Measurements from ENCODE around the gene TBRG4. TPM values are rescaled to one million over a fixed set of nuclear protein-coding genes. Genes with fewer than 3 reads are reported as not detected.

TBRG4 gene
- total and polyA plus RNA-seq, 2 donors (not counting 3 experiments of a cell fraction or from before 2014, with no cell fraction given): 43.7 to 56.7 TPM

- Histone ChIP-seq H3K4me1 (ENCODE audit: control insufficient read depth, extremely low read depth, insufficient read depth, low read length) (peaks cover 8% of the 10 kb centered on the region), H4K20me1 (replicated peaks; ENCODE audit: control insufficient read depth, extremely low read depth, insufficient read depth, low read length) (no peaks in the 10 kb centered on the region), H3K27ac (ENCODE audit: insufficient read depth, low read depth, low read length) (no peak overlapping the region), H3K4me2 (ENCODE audit: insufficient read depth, low read length) (no peak overlapping the region), H3K9me3 (replicated peaks; ENCODE audit: control insufficient read depth, insufficient read depth, low read length) (no peaks in the 10 kb centered on the region), H3K4me3 (replicated peaks in 1 of 3; ENCODE audit: insufficient read depth in 1 of 3, low read depth in 1 of 3, low read length in 3 of 3) (no peak overlapping the region), H3K9ac (replicated peaks; ENCODE audit: extremely low read depth, insufficient read depth, low read length) (no peak overlapping the region), H3K9me1 (replicated peaks; ENCODE audit: control insufficient read depth, extremely low read depth, insufficient read depth, low read length) (no peaks in the 10 kb centered on the region), H3K36me3 (ENCODE audit: control insufficient read depth in 2 of 2, extremely low read depth in 1 of 2, insufficient read depth in 2 of 2, low read length in 2 of 2) (peaks cover 17 to 55% of the 10 kb centered on the region in 2 experiments), H2AFZ (ENCODE audit: low read depth, low read length) (no peak overlapping the region), H3K27me3 (ENCODE audit: control insufficient read depth in 2 of 2, insufficient read depth in 2 of 2, low read length in 2 of 2) (no peaks in the 10 kb centered on the region), H3K79me2 (ENCODE audit: control insufficient read depth, insufficient read depth, low read length) (peaks cover 40% of the 10 kb centered on the region)
- dilution Hi-C loops (cut with MboI; ENCODE audit: extremely low pct_ligation_motif_present, low sequenced_read_pairs): no loop called here
- ChIA-PET CTCF (no interaction called here), POLR2A (no interaction called here)
- no peak for FAIRE-seq
- intact Hi-C loops (cut with micrococcal nuclease): no loop called here
- DNase-seq (ENCODE audit: low read depth, low spot score): no peak
- TF ChIP-seq FOS (IDR thresholded peaks at IDR 0.05; ENCODE audit: borderline replicate concordance, insufficient read depth, low read length): no peak
- TF ChIP-seq POLR2AphosphoS5 (IDR thresholded peaks at IDR 0.05; ENCODE audit: insufficient read depth, low read depth, low read length): no peak
- no peak for TF ChIP-seq GATA2 (IDR thresholded peaks at IDR 0.05; ENCODE audit: insufficient read depth, insufficient read length, low read depth, low read length)
- TF ChIP-seq EZH2 (IDR thresholded peaks at IDR 0.05; ENCODE audit: borderline replicate concordance, low read depth, low read length, severe bottlenecking): no peak
- TF ChIP-seq POLR2A (IDR thresholded peaks at IDR 0.05; ENCODE audit: low read depth, low read length): no peak
- no peak for TF ChIP-seq MYC (IDR thresholded peaks at IDR 0.05; ENCODE audit: low read depth, low read length)
- no peak for TF ChIP-seq MAX (IDR thresholded peaks at IDR 0.05; ENCODE audit: insufficient read depth, insufficient read length)
- no peak for TF ChIP-seq CTCF (IDR thresholded peaks at IDR 0.05; ENCODE audit: extremely low read depth in 1 of 2, insufficient read depth in 1 of 2, low read depth in 1 of 2, low read length in 2 of 2)
- TF ChIP-seq JUN (IDR thresholded peaks at IDR 0.05; ENCODE audit: borderline replicate concordance, insufficient read depth, insufficient read length, low read depth): no peak
- no TSS peak for BruUV-seq (replicated peaks)
Observed at GRCh38 chr7:45106820-45107219, 4.7 kb downstream of the TBRG4 start.
